ENCODE data around the gene RPL37.

RPL37 gene

GRCh38 chr5:40833712-40834229 lies 1.3 kb downstream of the RPL37 start:
- TF ChIP-seq FOXM1 (IDR thresholded peaks at IDR 0.05; ENCODE audit: borderline replicate concordance, low read depth) (no peak), ZBTB7A (IDR thresholded peaks at IDR 0.05; ENCODE audit: low read depth) (no peak), NFIC (IDR thresholded peaks at IDR 0.05) (no peak), YY1 (IDR thresholded peaks at IDR 0.05; ENCODE audit: low read depth) (no peak), USF1 (IDR thresholded peaks at IDR 0.05) (no peak), MAX (IDR thresholded peaks at IDR 0.05) (no peak), EGR1 (IDR thresholded peaks at IDR 0.05) (no peak), TCF12 (IDR thresholded peaks at IDR 0.05; ENCODE audit: low read depth) (no peak), CREB1 (IDR thresholded peaks at IDR 0.05; ENCODE audit: low read depth) (no peak), TEAD4 (IDR thresholded peaks at IDR 0.05) (no peak), CEBPB (IDR thresholded peaks at IDR 0.05) (no peak), RAD21 (IDR thresholded peaks at IDR 0.05; ENCODE audit: low read depth) (no peak), EP300 (IDR thresholded peaks at IDR 0.05; ENCODE audit: borderline replicate concordance) (no peak), TAF1 (IDR thresholded peaks at IDR 0.05; ENCODE audit: low read depth) (no peak)
- TF ChIP-seq, protein P1, sequence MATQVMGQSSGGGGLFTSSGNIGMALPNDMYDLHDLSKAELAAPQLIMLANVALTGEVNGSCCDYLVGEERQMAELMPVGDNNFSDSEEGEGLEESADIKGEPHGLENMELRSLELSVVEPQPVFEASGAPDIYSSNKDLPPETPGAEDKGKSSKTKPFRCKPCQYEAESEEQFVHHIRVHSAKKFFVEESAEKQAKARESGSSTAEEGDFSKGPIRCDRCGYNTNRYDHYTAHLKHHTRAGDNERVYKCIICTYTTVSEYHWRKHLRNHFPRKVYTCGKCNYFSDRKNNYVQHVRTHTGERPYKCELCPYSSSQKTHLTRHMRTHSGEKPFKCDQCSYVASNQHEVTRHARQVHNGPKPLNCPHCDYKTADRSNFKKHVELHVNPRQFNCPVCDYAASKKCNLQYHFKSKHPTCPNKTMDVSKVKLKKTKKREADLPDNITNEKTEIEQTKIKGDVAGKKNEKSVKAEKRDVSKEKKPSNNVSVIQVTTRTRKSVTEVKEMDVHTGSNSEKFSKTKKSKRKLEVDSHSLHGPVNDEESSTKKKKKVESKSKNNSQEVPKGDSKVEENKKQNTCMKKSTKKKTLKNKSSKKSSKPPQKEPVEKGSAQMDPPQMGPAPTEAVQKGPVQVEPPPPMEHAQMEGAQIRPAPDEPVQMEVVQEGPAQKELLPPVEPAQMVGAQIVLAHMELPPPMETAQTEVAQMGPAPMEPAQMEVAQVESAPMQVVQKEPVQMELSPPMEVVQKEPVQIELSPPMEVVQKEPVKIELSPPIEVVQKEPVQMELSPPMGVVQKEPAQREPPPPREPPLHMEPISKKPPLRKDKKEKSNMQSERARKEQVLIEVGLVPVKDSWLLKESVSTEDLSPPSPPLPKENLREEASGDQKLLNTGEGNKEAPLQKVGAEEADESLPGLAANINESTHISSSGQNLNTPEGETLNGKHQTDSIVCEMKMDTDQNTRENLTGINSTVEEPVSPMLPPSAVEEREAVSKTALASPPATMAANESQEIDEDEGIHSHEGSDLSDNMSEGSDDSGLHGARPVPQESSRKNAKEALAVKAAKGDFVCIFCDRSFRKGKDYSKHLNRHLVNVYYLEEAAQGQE (IDR thresholded peaks at IDR 0.05; ENCODE audit: low read depth) = no peak

DNA sequence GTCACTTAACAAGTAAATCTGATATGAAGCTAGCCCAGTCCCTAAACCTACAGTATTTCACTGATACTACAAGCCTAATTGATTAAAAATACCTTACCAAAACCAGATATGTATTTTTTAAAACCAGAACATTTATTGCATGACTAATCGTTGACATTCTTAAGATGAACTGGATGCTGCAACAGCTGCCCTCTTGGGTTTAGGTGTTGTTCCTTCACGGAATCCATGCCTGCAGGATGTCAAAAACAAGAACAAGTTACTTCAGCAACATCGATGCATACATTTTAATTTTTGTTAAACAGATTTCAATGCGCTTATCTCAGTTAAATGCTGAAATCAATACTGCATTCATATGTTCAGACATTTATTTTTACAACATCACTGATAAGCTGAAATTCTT lies 2.7 kb downstream of the RPL37 start:
- TF ChIP-seq CEBPB (IDR thresholded peaks at IDR 0.05) (no peak), RAD21 (IDR thresholded peaks at IDR 0.05; ENCODE audit: low read depth) (no peak), TEAD4 (IDR thresholded peaks at IDR 0.05) (no peak), TCF12 (IDR thresholded peaks at IDR 0.05; ENCODE audit: low read depth) (no peak), MAX (IDR thresholded peaks at IDR 0.05) (no peak), YY1 (IDR thresholded peaks at IDR 0.05; ENCODE audit: low read depth) (no peak), USF1 (IDR thresholded peaks at IDR 0.05) (no peak), NFIC (IDR thresholded peaks at IDR 0.05) (no peak), FOXM1 (IDR thresholded peaks at IDR 0.05; ENCODE audit: borderline replicate concordance, low read depth) (no peak), TAF1 (IDR thresholded peaks at IDR 0.05; ENCODE audit: low read depth) (no peak), CREB1 (IDR thresholded peaks at IDR 0.05; ENCODE audit: low read depth) (no peak), EGR1 (IDR thresholded peaks at IDR 0.05) (no peak), ZBTB7A (IDR thresholded peaks at IDR 0.05; ENCODE audit: low read depth) (no peak), EP300 (IDR thresholded peaks at IDR 0.05; ENCODE audit: borderline replicate concordance) (no peak)
- TF ChIP-seq, protein P1 (IDR thresholded peaks at IDR 0.05; ENCODE audit: low read depth) = no peak

GRCh38 chr5:40831346-40832210 lies 3.4 kb downstream of the RPL37 start:
- TF ChIP-seq FOXM1 (IDR thresholded peaks at IDR 0.05; ENCODE audit: borderline replicate concordance, low read depth) (no peak), EGR1 (IDR thresholded peaks at IDR 0.05) (no peak), CEBPB (IDR thresholded peaks at IDR 0.05) (no peak), NFIC (IDR thresholded peaks at IDR 0.05) (no peak), TAF1 (IDR thresholded peaks at IDR 0.05; ENCODE audit: low read depth) (no peak), TEAD4 (IDR thresholded peaks at IDR 0.05) (no peak), ZBTB7A (IDR thresholded peaks at IDR 0.05; ENCODE audit: low read depth) (no peak), MAX (IDR thresholded peaks at IDR 0.05) (no peak), YY1 (IDR thresholded peaks at IDR 0.05; ENCODE audit: low read depth) (no peak), CREB1 (IDR thresholded peaks at IDR 0.05; ENCODE audit: low read depth) (no peak), RAD21 (IDR thresholded peaks at IDR 0.05; ENCODE audit: low read depth) (no peak)

DNA sequence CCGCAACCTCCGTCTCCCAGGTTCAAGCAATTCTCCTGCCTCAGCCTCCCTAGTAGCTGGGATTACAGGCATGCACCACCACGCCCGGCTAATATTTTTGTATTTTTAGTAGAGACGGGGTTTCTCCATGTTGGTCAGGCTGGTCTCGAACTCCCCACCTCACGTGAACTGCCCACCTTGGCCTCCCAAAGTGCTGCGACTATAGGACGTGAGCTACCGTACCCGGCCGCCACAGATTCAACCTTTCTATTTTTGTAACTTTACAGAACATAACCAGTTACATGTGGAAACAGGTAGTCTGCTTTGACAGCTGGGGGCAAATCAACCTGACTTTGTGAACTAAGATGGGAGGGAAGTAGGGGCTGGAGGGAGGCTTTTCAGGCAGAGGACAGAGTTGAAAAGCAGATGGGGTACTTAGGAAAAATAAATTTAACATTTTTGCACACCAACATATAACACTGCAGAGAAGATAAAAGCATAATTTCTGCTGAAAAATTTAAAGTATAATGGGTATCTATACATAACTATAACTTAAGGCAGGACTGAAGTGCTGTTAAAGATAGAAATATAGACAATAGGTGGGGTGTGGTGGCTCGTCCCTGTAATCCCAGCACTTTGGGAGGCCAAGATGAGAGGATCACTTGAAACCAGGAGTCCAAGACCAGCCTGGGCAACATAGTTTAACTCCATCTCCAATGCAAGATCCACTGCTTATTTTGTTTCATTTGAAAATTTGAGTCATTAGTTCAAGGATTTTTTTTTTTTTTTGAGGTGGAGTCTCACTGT lies 5.1 kb downstream of the RPL37 start:
- TF ChIP-seq NFIC (IDR thresholded peaks at IDR 0.05) (no peak), CEBPB (IDR thresholded peaks at IDR 0.05) (no peak), USF1 (IDR thresholded peaks at IDR 0.05) (no peak)

Measured in Ishikawa (cell line).